ENCODE results near the gene CLDN11.

DNA sequence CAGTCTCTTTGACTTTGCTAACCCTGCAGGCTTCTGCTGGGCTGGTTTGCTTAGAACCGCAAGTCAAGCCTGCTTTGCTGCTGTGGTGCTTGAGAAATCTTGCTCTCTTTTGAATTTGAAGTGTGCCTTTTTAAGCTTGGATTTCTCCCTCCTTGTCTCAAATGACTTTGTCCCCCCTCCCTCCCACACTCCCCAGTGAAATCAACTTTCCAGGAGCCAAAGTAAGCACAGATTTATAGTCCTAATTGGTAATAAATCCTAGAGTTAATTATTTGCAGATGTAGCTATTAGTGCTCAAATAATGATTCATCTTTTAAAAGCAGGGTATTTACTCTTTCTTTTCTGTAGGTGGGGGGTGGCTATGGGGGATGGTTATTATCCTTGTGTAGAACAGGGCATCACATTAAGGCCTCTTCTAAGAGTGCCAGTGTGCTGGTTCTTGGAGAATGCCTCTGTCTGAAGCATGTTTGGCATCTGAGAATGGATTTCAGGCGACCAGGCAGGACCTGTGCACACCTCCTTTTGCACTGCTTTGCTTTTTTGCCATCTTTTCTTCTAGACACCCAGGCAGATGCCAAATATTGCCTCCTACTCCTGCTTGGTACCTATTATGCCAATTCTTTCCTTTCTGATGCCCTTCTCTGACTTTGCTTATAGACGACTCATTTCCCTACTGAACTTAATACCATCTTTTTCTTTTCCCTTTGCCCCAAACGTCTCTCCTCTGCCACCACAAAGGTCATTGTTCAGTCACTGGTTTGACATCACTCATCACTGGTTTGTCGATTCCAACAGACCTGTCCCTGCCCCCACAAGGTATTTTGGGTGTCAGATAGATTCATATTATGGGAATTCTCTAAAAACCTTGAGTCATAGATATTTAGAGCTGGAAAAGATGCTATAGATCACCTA, 50.7 kb downstream of the CLDN11 start:
- TF ChIP-seq, protein P1, sequence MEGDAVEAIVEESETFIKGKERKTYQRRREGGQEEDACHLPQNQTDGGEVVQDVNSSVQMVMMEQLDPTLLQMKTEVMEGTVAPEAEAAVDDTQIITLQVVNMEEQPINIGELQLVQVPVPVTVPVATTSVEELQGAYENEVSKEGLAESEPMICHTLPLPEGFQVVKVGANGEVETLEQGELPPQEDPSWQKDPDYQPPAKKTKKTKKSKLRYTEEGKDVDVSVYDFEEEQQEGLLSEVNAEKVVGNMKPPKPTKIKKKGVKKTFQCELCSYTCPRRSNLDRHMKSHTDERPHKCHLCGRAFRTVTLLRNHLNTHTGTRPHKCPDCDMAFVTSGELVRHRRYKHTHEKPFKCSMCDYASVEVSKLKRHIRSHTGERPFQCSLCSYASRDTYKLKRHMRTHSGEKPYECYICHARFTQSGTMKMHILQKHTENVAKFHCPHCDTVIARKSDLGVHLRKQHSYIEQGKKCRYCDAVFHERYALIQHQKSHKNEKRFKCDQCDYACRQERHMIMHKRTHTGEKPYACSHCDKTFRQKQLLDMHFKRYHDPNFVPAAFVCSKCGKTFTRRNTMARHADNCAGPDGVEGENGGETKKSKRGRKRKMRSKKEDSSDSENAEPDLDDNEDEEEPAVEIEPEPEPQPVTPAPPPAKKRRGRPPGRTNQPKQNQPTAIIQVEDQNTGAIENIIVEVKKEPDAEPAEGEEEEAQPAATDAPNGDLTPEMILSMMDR (IDR thresholded peaks at IDR 0.05 in 2 of 3, conservative IDR thresholded peaks at IDR 0.05 in 1 of 3; ENCODE audit: borderline replicate concordance in 1 of 3, insufficient read depth in 1 of 3, low read depth in 2 of 3, low read length in 2 of 3) = no peak
- TF ChIP-seq SP1 (IDR thresholded peaks at IDR 0.05; ENCODE audit: low read depth) (no peak), EZH2phosphoT487 (IDR thresholded peaks at IDR 0.05; ENCODE audit: borderline replicate concordance) (no peak), POLR2A (IDR thresholded peaks at IDR 0.05; ENCODE audit: borderline replicate concordance, extremely low read depth, insufficient read depth, insufficient read length) (no peak), YY1 (IDR thresholded peaks at IDR 0.05; ENCODE audit: extremely low read depth, insufficient replicate concordance, low read depth, low read length) (no peak), POLR2AphosphoS5 (IDR thresholded peaks at IDR 0.05; ENCODE audit: low read depth, low read length) (no peak), CBX3 (IDR thresholded peaks at IDR 0.05; ENCODE audit: low read depth) (no peak), EZH2 (IDR thresholded peaks at IDR 0.05) (no peak)

Measured in HCT116 (cell line).